Bronchial epithelial cell (primary cell): ENCODE data around the gene ST13. TPM values are rescaled to one million over a fixed set of nuclear protein-coding genes. Genes with fewer than 3 reads are reported as not detected.
A peak's percentile ranks its signal among the peaks of the same experiment; 100 is the strongest.
"Not testable (repeated sequence)": the region's sequence is repeated elsewhere in the genome, so short reads cannot be mapped to it uniquely, and the experiment has no call there.

Experiments
- DNase-seq: peaks from one replicate; pipeline ENCODE4 v3.0.0-alpha.2; 2010; ENCODE audit warnings: low read depth
- FAIRE-seq: peaks from 2 replicates; lab custom pipeline; 2011; peaks lifted over from hg19 to GRCh38; lab: Jason Lieb, UNC
- H3K27me3 ChIP-seq: 2 replicates; pipeline ENCODE4 v1.5.1; 2011; ENCODE audit warnings: low read length; ENCODE audit not compliant: control insufficient read depth, insufficient read depth
- H3K36me3 ChIP-seq: 2 replicates; pipeline ENCODE4 v1.5.1; 2011; ENCODE audit warnings: low read length; ENCODE audit not compliant: control insufficient read depth, insufficient read depth
- H3K4me3 ChIP-seq: 2 replicates; pipeline ENCODE4 v1.5.1; 2011; ENCODE audit warnings: mild to moderate bottlenecking, low read depth, low read length, control low read depth
- total RNA-seq: library from RNA; depleted of rRNA; stranded (reverse); fragments of >200 nt; gene quantifications from 2 replicates; pipeline ENCODE4 v1.2.1, GENCODE V29; 2014
- TF ChIP-seq, protein P1 (sequence below): IDR thresholded peaks from 2 replicates; pipeline ENCODE4 v1.5.1; 2011; ENCODE audit warnings: mild to moderate bottlenecking, moderate library complexity, low read length, control low read depth, inconsistent platforms; ENCODE audit not compliant: insufficient read depth, severe bottlenecking

The ST13 gene
- total RNA-seq, 1 donor from 2014 or later = 194 TPM

DNA sequence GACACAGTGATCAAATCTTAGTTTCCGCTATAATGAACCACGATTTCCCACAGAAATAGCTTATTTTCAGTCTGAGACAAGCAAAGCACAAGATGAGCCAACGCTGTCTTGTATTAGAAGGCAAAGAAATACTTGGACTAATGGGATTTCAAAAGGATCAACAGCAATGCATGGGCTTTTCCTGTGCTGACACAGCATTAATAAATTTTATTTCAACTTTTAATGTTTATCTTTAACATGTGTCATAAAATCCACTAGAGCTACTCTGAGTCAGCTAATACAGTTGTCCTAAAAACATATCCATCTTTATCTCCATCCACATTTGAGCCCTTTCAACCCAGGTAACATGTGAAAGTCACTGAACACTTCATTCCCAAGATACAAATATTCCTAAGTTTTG is 21.8 kb downstream of the ST13 start:
- DNase-seq = no peak
- TF ChIP-seq, protein P1, sequence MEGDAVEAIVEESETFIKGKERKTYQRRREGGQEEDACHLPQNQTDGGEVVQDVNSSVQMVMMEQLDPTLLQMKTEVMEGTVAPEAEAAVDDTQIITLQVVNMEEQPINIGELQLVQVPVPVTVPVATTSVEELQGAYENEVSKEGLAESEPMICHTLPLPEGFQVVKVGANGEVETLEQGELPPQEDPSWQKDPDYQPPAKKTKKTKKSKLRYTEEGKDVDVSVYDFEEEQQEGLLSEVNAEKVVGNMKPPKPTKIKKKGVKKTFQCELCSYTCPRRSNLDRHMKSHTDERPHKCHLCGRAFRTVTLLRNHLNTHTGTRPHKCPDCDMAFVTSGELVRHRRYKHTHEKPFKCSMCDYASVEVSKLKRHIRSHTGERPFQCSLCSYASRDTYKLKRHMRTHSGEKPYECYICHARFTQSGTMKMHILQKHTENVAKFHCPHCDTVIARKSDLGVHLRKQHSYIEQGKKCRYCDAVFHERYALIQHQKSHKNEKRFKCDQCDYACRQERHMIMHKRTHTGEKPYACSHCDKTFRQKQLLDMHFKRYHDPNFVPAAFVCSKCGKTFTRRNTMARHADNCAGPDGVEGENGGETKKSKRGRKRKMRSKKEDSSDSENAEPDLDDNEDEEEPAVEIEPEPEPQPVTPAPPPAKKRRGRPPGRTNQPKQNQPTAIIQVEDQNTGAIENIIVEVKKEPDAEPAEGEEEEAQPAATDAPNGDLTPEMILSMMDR = no peak
- Histone ChIP-seq H3K4me3 (no peak overlapping the region), H3K36me3 (peaks cover 9% of the 10 kb centered on the region), H3K27me3 (no peaks in the 10 kb centered on the region)
- FAIRE-seq = no peak

DNA sequence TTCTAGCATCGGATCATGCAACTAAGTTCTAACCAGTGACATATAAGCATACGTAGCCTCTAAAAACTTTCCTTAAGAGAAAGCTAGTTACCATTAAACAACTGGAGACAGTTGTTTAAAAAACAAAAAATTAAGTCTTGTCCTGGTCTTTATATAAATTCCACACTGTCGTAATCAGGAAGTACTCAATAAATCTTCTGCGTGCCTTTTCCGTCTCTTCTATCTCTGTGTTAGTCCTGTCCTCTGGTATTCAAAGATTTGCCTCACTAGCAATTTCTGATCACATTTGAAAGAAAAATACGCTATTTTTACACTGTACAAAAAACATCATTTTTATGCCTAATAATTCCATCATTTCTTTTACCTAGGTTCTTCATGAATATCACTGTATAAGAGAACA is 27.3 kb downstream of the ST13 start:
- DNase-seq = no peak
- TF ChIP-seq, protein P1 = no peak
- Histone ChIP-seq H3K4me3 (no peak overlapping the region), H3K36me3 (peaks cover 7% of the 10 kb centered on the region), H3K27me3 (no peaks in the 10 kb centered on the region)
- FAIRE-seq = no peak

DNA sequence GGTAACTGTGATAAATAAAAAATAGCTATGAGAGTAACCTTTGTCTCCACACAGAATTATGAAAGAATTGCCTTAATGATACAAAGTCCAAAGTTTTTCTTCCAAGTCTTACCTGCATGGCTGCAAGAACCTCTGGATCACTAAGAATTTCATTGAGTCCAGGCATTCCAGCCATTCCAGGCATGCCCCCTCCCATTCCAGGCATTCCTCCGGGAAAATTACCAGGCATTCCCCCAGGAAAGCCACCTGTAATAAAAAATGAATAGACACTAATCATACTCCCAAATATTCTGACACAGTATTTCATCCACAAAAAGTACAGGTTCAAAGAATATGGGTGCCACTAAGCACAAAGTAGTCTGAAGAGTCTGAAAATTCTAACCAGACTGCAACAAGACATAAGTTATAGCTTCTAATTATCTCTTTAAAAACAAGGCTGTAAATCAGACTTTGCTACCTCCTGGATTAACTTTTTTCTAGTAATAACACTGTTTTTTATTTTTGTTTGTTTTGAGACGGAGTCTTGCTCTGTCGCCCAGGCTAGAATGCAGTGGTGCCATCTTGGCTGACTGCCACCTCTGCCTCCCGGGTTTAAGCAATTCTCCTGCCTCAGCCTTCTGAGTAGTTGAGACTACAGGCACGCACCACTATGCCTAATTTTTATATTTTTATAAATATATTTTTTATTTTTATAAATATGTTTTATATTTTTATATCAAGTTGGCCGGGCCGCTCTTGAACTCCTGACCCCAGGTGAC is 29.3 kb downstream of the ST13 start:
- no peak for FAIRE-seq
- no peaks in the 10 kb centered on the region for H3K27me3 ChIP-seq
- no peak overlapping the region for H3K4me3 ChIP-seq
- H3K36me3 ChIP-seq = peaks cover 5% of the 10 kb centered on the region
- TF ChIP-seq, protein P1 = no peak
- DNase-seq = no peak

DNA sequence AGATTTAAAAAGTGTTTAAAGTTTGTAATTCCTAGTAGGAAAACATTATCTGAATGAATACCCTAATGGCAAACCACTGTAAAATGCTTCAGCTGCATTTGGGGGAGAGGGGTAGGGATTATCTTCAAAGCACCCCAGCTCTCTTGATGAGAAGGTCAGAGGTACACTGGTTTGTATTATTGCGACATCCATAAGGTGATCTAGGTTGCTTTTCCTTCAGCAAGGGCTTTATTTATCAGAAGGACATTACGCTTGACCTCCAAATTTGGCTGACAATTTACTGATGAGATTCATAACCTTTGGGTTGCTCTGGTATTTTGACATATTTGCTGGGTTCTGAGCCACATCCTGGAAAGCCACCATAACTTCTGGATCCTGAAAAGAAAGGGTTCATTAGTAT is 30.1 kb downstream of the ST13 start:
- not testable (repeated sequence) for DNase-seq, FAIRE-seq

DNA sequence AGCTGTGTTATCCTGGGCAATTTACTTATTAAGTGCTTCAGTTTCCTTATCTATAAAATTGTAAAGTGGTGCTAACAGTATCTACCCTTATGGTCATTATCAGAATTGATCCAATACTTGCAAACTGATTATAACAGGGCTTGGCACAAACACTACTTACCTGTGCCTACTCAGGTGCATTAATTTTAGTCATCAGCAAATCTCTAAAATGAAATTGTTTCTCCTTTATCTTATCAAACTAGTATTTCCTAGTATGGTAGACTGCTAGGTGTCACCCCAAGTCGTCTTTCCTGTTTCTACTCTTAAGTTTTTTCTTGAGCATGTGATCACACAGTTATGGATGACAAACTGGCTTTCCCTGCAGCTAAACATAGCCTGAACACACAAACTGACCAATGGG is 33.0 kb downstream of the ST13 start:
- Histone ChIP-seq H3K4me3 (no peak overlapping the region), H3K36me3 (peaks cover 2% of the 10 kb centered on the region), H3K27me3 (no peaks in the 10 kb centered on the region)
- DNase-seq (no peak), FAIRE-seq (no peak)
- TF ChIP-seq, protein P1 = no peak

More for the DNA sequence above, 30.1 kb downstream of the ST13 start:
- not testable (repeated sequence) for H3K27me3 ChIP-seq, H3K4me3 ChIP-seq, H3K36me3 ChIP-seq

DNA sequence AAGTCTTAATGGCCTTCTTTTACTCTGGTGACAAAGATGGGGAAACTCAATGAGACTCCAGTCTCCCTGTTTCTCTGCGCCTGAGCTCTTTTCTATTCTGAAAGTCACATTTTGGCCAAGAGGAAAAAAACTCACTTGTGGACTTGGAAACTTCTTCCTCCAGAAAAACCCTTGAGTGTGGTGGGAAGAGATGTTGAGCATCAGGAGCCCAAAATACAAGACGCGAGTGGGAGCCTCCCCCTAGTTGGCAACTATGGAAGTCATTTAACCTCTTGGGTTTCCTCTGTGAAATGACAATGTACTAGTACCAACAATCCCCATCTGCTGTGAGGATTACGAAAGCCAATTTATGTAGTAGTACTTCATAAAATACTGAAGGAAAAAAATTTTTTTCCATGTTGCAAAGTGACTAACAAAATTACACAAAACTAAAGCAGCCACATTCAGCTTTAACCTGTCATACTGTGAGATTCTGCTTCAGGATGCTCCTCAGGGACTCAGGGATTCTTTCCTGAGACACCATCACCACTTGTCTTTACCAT is 36.8 kb downstream of the ST13 start:
- no peaks in the 10 kb centered on the region for H3K36me3 ChIP-seq
- H3K4me3 ChIP-seq = peak overlapping the region; percentile 93
- TF ChIP-seq, protein P1 = no peak
- H3K27me3 ChIP-seq = no peaks in the 10 kb centered on the region
- peak; percentile 34 for DNase-seq
- no peak for FAIRE-seq
